Thymus (tissue), 11 donors: ENCODE data around the gene ADK. TPM values are rescaled to one million over a fixed set of nuclear protein-coding genes. Genes with fewer than 3 reads are reported as not detected.
"Not testable (repeated sequence)": the region's sequence is repeated elsewhere in the genome, so short reads cannot be mapped to it uniquely, and the experiment has no call there.

Source experiments
- DNase-seq, 9 donors: peaks; one replicate each; pipeline ENCODE4 v3.0.0-alpha.2; 2013; ENCODE audit warnings: low spot score in 9 of 9, low read depth in 6 of 9, missing footprints in 1 of 9
- H3K27ac ChIP-seq, 2 donors: one replicate each; pipeline ENCODE4 v1.5.1; 2013; ENCODE audit warnings: control low read depth in 1 of 2, low read depth in 1 of 2, low read length in 1 of 2, mild to moderate bottlenecking in 1 of 2, moderate library complexity in 1 of 2
- H3K27me3 ChIP-seq, 2 donors: one replicate each; pipeline ENCODE4 v1.5.1; 2013; ENCODE audit warnings: low read length in 1 of 2; ENCODE audit not compliant: control insufficient read depth in 2 of 2, insufficient read depth in 1 of 2
- H3K36me3 ChIP-seq, 2 donors: one replicate each; pipeline ENCODE4 v1.5.1; 2013; ENCODE audit warnings: low read length in 1 of 2, mild to moderate bottlenecking in 1 of 2, moderate library complexity in 1 of 2; ENCODE audit not compliant: control insufficient read depth in 2 of 2, insufficient read depth in 2 of 2
- H3K4me1 ChIP-seq, 2 donors: one replicate each; pipeline ENCODE4 v1.5.1; 2013; ENCODE audit warnings: low read length in 2 of 2; ENCODE audit not compliant: control insufficient read depth in 2 of 2, insufficient read depth in 2 of 2
- H3K4me3 ChIP-seq, 2 donors: one replicate each; pipeline ENCODE4 v1.5.1; 2013; ENCODE audit warnings: low read length in 2 of 2, control low read depth in 1 of 2, mild to moderate bottlenecking in 1 of 2
- H3K9me3 ChIP-seq, 2 donors: one replicate each; pipeline ENCODE4 v1.5.1; 2013; ENCODE audit warnings: low read length in 1 of 2, mild to moderate bottlenecking in 1 of 2; ENCODE audit not compliant: control insufficient read depth in 2 of 2, insufficient read depth in 1 of 2
- WGBS: extraction: QIAGEN DNeasy Blood & Tissue Kit; methylation state at CpG from one replicate; pipeline ENCODE4 v1.1.7; 2013; 5-methylcytosine and 5-hydroxymethylcytosine counted together
- polyA plus RNA-seq: library from polyadenylated mRNA; stranded (reverse); fragments of 200-250 nt; gene quantifications from one replicate; pipeline ENCODE4 v1.2.3, GENCODE V29; 2013
- total RNA-seq: library from RNA; stranded (reverse); fragments of 120-200 nt; gene quantifications from one replicate; pipeline ENCODE4 v1.2.4, GENCODE V29; 2013
- donor health status: healthy.

ADK gene
- total and polyA plus RNA-seq, 2 donors: 32.0 to 33.2 TPM

GRCh38 chr10:74507951-74508350 lies 356.9 kb downstream of the ADK start:
- 99% methylated on average over 1 of the region's 1 CpG for WGBS
- Histone ChIP-seq H3K27ac (no peak overlapping the region), H3K27me3 (no peaks in the 10 kb centered on the region), H3K4me3 (no peak overlapping the region), H3K9me3 (peaks cover 0 to 4% of the 10 kb centered on the region in 2 donors), H3K36me3 (no peaks in the 10 kb centered on the region), H3K4me1 (no peaks in the 10 kb centered on the region)
- no peak for DNase-seq

GRCh38 chr10:74510594-74510993 lies 359.6 kb downstream of the ADK start:
- H3K4me1 ChIP-seq: no peaks in the 10 kb centered on the region
- no peaks in the 10 kb centered on the region for H3K36me3 ChIP-seq
- peaks cover 2 to 14% of the 10 kb centered on the region in 2 donors for H3K9me3 ChIP-seq
- H3K27ac ChIP-seq: no peak overlapping the region
- no peak overlapping the region for H3K4me3 ChIP-seq
- no peak for DNase-seq
- 99% methylated on average over 3 of the region's 3 CpGs for WGBS
- H3K27me3 ChIP-seq: no peaks in the 10 kb centered on the region

DNA sequence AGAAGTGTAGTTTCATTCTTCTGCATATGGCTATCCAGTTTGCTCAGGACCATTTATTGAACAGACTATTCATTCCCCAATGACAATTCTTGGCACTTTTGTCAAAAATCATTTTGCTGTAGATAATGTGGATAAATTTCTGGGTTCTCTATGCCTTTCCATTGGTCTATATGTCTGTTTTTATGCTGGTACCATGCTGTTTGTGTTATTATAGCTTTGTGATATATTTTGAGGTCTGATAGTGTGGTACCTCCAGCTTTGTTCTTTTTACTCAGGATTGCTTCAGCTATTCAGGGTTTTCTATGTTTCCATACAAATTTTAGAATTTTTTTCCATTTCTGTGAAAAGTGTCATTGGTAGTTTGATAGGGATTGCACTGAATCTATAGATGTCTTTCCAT lies 360.0 kb downstream of the ADK start:
- H3K27ac ChIP-seq: no peak overlapping the region
- H3K4me3 ChIP-seq: no peak overlapping the region
- H3K36me3 ChIP-seq: peaks cover 0 to 1% of the 10 kb centered on the region in 2 donors
- no peaks in the 10 kb centered on the region for H3K27me3 ChIP-seq
- no peaks in the 10 kb centered on the region for H3K4me1 ChIP-seq
- no peak for DNase-seq
- H3K9me3 ChIP-seq: peaks cover 2 to 17% of the 10 kb centered on the region in 2 donors

DNA sequence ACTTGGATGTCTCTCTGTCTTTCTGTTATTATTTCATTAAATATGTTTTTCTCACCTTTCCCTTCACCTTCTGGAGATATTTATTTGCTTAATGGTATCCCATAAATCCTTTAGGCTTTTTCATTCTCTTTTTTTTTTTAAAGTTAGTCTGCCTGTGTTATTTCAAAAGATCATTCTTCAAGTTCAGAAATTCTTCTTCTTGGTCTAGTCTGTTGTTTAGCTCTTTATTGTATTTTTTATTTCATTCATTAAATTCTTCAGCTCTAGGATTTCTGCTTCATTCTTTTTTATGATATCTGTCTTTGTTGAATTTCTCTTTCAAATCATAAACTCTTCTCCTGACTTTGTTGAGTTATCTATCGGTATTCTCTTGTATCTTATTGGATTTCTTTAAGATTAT lies 363.3 kb downstream of the ADK start:
- no peak for DNase-seq
- H3K4me3 ChIP-seq: no peak overlapping the region
- H3K27ac ChIP-seq: no peak overlapping the region
- peaks cover 2 to 17% of the 10 kb centered on the region in 2 donors for H3K9me3 ChIP-seq
- no peaks in the 10 kb centered on the region for H3K27me3 ChIP-seq
- H3K36me3 ChIP-seq: peaks cover 0 to 3% of the 10 kb centered on the region in 2 donors
- no peaks in the 10 kb centered on the region for H3K4me1 ChIP-seq
- 97% methylated on average over 1 of the region's 1 CpG for WGBS

- DNase-seq: no peak
- WGBS: 98% methylated on average over 1 of the region's 1 CpG
- H3K27ac ChIP-seq: no peak overlapping the region
These were observed 367.0 kb downstream of the ADK start for GRCh38 chr10:74518061-74518460.

GRCh38 chr10:74521526-74521925 lies 370.5 kb downstream of the ADK start:
- no peak for DNase-seq
- Histone ChIP-seq H3K9me3 (no peaks in the 10 kb centered on the region), H3K4me3 (no peak overlapping the region), H3K4me1 (no peaks in the 10 kb centered on the region), H3K36me3 (no peaks in the 10 kb centered on the region), H3K27me3 (no peaks in the 10 kb centered on the region), H3K27ac (no peak overlapping the region)
- 97% methylated on average over 1 of the region's 1 CpG for WGBS

More at GRCh38 chr10:74518061-74518460, 367.0 kb downstream of the ADK start:
- no peaks in the 10 kb centered on the region for H3K4me1 ChIP-seq
- no peak overlapping the region for H3K4me3 ChIP-seq
- peaks cover 0 to 3% of the 10 kb centered on the region in 2 donors for H3K36me3 ChIP-seq
- peaks cover 2 to 12% of the 10 kb centered on the region in 2 donors for H3K9me3 ChIP-seq
- H3K27me3 ChIP-seq: no peaks in the 10 kb centered on the region

GRCh38 chr10:74523199-74523598 lies 372.2 kb downstream of the ADK start:
- Histone ChIP-seq H3K27ac (no peak overlapping the region), H3K36me3 (no peaks in the 10 kb centered on the region), H3K4me1 (no peaks in the 10 kb centered on the region), H3K9me3 (no peaks in the 10 kb centered on the region), H3K27me3 (no peaks in the 10 kb centered on the region), H3K4me3 (no peak overlapping the region)
- WGBS: 97% methylated on average over 2 of the region's 2 CpGs
- DNase-seq: no peak

DNA sequence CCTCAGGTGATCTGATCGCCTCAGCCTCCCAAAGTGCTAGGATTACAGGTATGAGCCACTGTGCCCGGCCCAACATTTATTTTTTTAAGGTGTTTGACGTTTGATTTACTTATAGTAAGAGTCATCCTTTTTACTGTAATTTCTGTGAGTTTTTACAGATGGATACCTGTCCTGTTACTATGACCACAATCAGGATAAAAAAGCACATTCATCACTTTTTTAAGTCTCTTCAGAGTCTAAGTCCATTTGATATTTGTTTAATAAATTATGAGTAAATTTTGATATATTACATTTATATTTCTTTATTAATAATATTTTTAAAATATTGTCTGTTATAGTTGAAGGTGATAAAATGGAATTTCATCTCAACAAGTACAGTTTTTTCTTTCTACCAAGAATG lies 374.9 kb downstream of the ADK start:
- 80% methylated on average over 3 of the region's 3 CpGs for WGBS
- DNase-seq: no peak
- H3K27me3 ChIP-seq: no peaks in the 10 kb centered on the region
- H3K36me3 ChIP-seq: no peaks in the 10 kb centered on the region
- no peaks in the 10 kb centered on the region for H3K9me3 ChIP-seq
- H3K4me1 ChIP-seq: no peaks in the 10 kb centered on the region
- H3K27ac ChIP-seq: no peak overlapping the region
- no peak overlapping the region for H3K4me3 ChIP-seq

DNA sequence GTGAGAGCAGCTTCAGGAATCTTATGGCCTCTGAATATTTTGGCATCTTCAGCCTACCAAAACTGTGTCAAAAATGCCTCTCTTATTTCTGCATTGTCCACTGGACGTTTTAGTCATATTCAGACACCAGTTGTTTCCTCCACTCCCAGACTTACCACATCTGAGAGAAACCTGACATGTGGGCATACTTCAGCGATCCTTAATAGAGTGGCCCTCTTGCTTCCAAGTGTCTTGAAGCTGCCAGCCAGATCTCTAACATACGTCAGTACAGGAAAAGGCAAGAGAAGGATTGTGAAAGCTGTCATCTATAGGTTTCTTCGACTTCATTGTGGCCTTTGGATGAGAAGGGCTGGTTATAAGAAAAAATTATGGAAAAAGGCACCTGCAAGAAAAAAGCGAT lies 376.6 kb downstream of the ADK start:
- DNase-seq, H3K4me3 ChIP-seq, H3K36me3 ChIP-seq, H3K4me1 ChIP-seq, H3K27ac ChIP-seq, H3K9me3 ChIP-seq, H3K27me3 ChIP-seq: not testable (repeated sequence)
- WGBS: 91% methylated on average over 5 of the region's 5 CpGs

- WGBS: 99% methylated on average over 1 of the region's 1 CpG
- no peaks in the 10 kb centered on the region for H3K36me3 ChIP-seq
- H3K4me1 ChIP-seq: no peaks in the 10 kb centered on the region
- H3K4me3 ChIP-seq: no peak overlapping the region
- no peak for DNase-seq
- H3K9me3 ChIP-seq: peaks cover 0 to 2% of the 10 kb centered on the region in 2 donors
- no peaks in the 10 kb centered on the region for H3K27me3 ChIP-seq
- H3K27ac ChIP-seq: no peak overlapping the region
These were observed 378.2 kb downstream of the ADK start for GRCh38 chr10:74529205-74529604.
